Right renal cortex interstitium (tissue), 3 donors: ENCODE measurements around the gene MBNL1. TPM values are rescaled to one million over a fixed set of nuclear protein-coding genes. Genes with fewer than 3 reads are reported as not detected.
"Not testable (repeated sequence)": the region's sequence is repeated elsewhere in the genome, so short reads cannot be mapped to it uniquely, and the experiment has no call there.

Experiments used
- DNase-seq, 3 donors: peaks; one replicate each; pipeline ENCODE4 v3.0.0-alpha.2; 2013; ENCODE audit warnings: low read depth in 3 of 3, low spot score in 2 of 3
- polyA plus RNA-seq, 3 donors: library from polyadenylated mRNA; unstranded; fragments of 120-200 nt; gene quantifications; one replicate each; pipeline ENCODE4 v1.2.1, GENCODE V29; 2013; ENCODE audit not compliant: insufficient read length in 3 of 3

Gene MBNL1
- polyA plus RNA-seq, 3 donors: 50.4 to 54.4 (median 50.8) TPM

DNA sequence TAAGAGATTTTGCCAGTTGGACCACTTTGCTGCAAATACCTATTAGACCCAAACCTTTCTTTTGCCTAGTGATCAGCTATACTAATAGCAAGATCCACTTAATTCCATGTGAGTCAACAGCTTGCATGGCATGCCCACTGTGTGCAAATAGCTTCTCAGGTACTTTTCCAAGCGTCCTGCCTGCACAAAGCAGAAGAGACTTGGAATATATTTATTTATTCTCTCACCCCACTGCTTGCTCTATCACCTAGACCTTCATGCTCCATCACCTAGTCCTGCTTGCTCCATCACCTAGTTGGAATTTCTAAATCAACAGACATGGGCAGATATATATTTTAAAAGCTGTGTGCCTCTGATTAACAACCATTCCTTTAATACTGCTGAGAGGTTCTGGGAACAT is 47.6 kb downstream of the MBNL1 start:
- DNase-seq: no peak

DNA sequence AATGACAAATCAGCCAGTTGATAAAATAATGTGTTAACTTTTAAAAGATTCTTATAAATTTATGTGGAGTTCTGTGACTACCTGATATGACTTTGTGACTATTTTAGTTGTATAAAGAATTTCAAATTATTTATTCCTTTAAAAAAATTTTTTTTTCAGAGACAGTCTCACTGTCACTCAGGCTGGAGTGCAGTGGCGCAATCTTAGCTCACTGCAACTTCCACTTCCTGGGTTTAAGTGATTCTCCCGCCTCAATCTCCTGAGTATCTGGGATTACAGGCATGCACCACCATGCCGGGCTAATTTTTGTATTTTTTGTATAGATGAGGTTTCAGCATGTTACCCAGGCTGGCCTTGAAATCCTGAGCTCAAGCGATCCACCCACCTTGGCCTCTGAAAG is 48.5 kb downstream of the MBNL1 start:
- DNase-seq: no peak

GRCh38 chr3:152317956-152318355 is 49.2 kb downstream of the MBNL1 start:
- DNase-seq: no peak

DNA sequence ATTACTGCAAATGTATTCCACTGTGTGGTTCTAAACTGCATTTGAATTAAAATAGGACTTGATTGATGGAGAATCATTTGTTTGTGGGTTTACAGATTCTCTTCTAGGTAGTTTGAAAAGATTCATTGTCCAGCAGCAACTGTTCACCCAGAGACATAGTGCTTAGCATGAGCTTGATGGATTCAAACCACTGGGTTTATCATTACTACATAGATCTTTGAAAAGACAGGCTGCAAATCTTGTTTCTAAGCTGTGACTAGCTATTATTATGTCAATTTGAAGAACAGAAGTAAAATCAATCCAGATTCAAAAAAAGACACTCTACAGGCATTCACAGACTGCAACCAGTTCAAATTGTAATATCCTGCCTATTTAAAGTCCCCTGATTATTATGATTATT is 49.8 kb downstream of the MBNL1 start:
- no peak for DNase-seq

GRCh38 chr3:152319256-152319655 is 50.5 kb downstream of the MBNL1 start:
- DNase-seq: no peak

GRCh38 chr3:152319831-152320617 is 51.3 kb downstream of the MBNL1 start:
- no peak for DNase-seq

DNA sequence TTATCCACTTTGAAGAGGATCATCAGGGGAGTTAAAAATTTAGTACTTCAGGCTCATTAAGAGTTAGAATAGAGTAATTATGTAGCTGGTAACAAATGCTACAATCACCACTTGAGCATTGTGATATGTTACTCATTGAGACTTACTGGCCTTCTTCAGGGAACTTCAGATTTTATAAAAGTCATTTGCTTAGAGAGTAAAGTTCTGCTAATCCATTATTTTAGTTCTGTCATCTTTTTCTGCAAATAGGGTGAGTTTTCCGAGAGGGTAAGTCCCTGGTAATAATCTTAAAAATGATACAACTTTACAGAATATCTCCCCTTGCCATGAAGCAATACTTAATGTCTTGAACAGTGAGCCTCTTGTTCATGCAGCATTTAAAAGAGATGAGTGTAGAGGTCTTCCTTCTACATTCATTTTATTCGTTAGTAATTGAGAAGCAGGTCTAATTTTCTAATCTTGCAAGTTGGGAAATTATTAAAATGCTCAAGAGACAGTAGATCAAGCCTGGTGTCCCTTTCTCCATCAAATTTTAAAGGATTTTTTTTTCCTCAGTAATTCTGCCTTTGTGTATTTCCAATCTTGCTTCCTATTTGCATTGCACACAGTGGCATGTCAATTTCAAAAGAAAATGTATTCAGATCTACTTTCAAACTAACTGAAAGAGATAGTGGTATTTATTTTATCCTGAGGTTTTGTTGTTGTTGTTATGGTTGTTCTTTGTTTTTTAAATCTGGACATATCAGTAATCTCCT is 52.6 kb downstream of the MBNL1 start:
- no peak for DNase-seq

GRCh38 chr3:152321955-152322377 is 53.2 kb downstream of the MBNL1 start:
- no peak for DNase-seq

DNA sequence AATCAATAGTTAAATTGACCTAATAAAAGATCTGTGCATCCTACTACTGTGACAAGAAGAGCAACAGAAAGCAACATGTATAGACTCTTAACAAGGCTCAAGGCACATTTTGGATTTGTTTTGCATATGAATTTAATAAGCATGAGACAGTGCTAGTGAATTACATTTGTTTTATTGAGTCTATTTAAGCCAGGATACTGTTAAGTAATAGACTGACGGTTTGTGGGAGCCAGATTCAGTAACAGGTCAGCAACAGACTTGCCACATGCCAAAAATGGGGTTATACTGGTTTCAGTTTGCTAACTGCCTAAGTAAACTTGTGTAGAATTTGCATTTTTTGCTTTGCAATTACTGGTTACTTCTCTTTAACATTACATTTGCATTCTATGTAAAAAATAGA is 54.0 kb downstream of the MBNL1 start:
- no peak for DNase-seq

DNA sequence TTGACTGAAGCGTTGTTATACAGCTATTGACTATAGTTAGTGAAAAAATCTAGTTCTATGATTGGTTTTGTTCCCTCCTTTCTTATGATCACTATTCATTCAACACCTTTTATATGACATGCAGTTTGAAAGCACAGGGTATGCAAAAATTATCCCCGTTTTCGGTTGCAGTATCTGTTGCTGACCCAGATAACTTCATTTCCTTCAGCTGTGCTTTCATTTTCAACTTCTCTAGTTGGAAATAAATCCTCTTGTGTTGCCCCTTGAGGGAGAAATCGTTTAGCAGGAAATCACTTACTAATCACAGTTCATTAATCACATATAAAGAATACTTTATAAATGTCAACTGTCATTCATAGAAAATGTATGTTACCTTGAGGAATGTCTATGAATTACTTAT is 55.1 kb downstream of the MBNL1 start:
- no peak for DNase-seq

GRCh38 chr3:152325136-152325535 is 56.4 kb downstream of the MBNL1 start:
- no peak for DNase-seq

- DNase-seq: no peak
These were observed 58.5 kb downstream of the MBNL1 start for GRCh38 chr3:152327203-152327602.

GRCh38 chr3:152328841-152329240 is 60.1 kb downstream of the MBNL1 start:
- DNase-seq: no peak

- DNase-seq: no peak
These were observed 61.8 kb downstream of the MBNL1 start for GRCh38 chr3:152330559-152330958.

DNA sequence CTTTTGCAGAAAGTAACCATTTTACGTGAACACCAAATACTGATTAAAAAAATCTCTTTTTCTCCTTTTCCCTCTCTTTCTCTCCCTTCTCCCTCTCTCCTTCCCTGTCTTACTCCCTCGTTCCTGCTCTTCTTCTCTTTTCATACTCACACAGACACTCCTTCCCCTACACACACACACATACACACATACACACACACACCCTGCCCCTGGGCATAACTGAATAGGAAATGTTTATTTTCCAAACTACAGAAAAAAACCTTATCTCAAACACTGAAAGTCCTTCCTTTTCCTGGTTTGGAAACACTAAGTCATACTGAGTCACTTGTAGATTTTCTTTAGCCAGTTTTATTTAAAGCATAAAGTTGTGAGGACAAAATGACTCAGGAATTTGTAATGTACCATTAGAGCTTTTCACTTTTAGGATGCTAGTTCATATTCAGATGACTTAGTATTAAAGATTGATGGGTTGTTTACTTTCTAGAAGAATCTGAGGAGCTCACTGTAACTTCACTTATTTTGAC is 62.4 kb downstream of the MBNL1 start:
- no peak for DNase-seq

- no peak for DNase-seq
These were observed 63.3 kb downstream of the MBNL1 start for GRCh38 chr3:152331998-152332397.

DNA sequence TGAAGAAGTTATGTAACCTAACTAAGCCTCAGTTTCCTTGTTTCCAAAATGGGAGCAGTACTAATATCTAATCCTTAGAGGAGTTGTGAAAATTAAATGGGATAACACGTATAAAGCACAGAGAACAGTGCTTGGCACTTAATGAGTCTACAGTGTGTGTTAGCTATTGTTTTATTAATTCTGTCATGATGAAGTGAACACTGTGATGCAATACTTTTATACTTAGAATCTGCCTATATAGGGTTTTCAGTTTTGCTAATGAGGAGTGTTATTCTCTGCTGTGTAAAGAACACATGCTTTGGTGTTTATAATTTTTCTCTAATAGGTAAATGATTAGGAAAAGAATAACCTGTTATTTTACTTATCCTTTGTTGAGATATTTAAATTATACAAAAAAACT is 65.2 kb downstream of the MBNL1 start:
- no peak for DNase-seq

- DNase-seq: no peak
These were observed 66.0 kb downstream of the MBNL1 start for GRCh38 chr3:152334761-152335160.

DNA sequence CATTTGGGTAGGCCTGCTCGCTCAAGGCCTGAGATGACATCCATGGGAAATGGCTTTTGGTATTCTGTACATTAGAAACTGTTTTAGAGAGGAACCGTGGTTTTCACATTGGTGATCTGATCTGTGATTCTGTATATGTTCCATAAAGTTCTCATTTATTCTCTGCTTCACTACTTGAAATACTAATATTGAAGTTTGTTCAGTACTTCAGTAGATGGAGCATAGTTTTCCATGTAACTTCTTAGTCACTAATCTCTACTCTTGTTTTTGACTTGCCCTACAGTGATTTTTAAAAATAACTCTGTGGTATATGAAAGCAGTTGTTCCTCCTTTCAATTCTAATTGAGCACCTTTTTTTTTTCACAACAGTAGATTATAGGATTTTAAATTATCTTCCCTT is 66.5 kb downstream of the MBNL1 start:
- no peak for DNase-seq

- DNase-seq: not testable (repeated sequence)
These were observed 68.6 kb downstream of the MBNL1 start for GRCh38 chr3:152337337-152337736.

GRCh38 chr3:152338159-152338720 is 69.5 kb downstream of the MBNL1 start:
- no peak for DNase-seq
